Suprapubic skin (tissue), 4 donors: Measurements from ENCODE around the gene ARVCF.

Source experiments
- CTCF ChIP-seq, 2 donors: fragments of 200-600 bp in 1 of 2; fragments of 450-650 bp in 1 of 2; sonication (generic) in 1 of 2; IDR thresholded peaks; one replicate each; pipeline ENCODE4 v1.5.1; 2016 to 2019; ENCODE audit warnings: antibody characterized with exemption in 2 of 2, mild to moderate bottlenecking in 1 of 2, moderate library complexity in 1 of 2
- POLR2A ChIP-seq, 2 donors: fragments of 450-650 bp; IDR thresholded peaks; one replicate each; pipeline ENCODE4 v1.6.1; 2017; ENCODE audit warnings: antibody characterized with exemption in 2 of 2, mild to moderate bottlenecking in 2 of 2, moderate library complexity in 2 of 2
- POLR2AphosphoS5 ChIP-seq, 3 donors: sonication (generic); formaldehyde crosslinking; IDR thresholded peaks; one replicate each; pipeline ENCODE4 v1.6.1; 2017; ENCODE audit warnings: antibody characterized with exemption in 3 of 3

- TF ChIP-seq CTCF (IDR thresholded peaks at IDR 0.05) (no peak), POLR2A (IDR thresholded peaks at IDR 0.05) (no peak), POLR2AphosphoS5 (IDR thresholded peaks at IDR 0.05) (no peak)
Measured at GRCh38 chr22:20024225-20024624, 7.6 kb upstream of the ARVCF start.
